Aorta (tissue), 5 donors: ENCODE measurements around the gene ATAD3C. TPM values are rescaled to one million over a fixed set of nuclear protein-coding genes. Genes with fewer than 3 reads are reported as not detected.

ENCODE experiments used
- ATAC-seq: fragments of 200-7000 bp; cut with Tn5 transposase; one replicate; pipeline ENCODE4 v1.9.1; 2022; ENCODE audit warnings: moderate library complexity; ENCODE audit not compliant: low FRiP score
- DNase-seq, 2 donors: peaks; one replicate each; pipeline ENCODE4 v3.0.0-alpha.2; 2020
- H3K27ac ChIP-seq, 2 donors: one replicate each; pipeline ENCODE4 v1.5.1; 2013; ENCODE audit warnings: low read length in 2 of 2, mild to moderate bottlenecking in 2 of 2, moderate library complexity in 2 of 2, control low read depth in 1 of 2, inconsistent platforms in 1 of 2, low read depth in 1 of 2
- H3K27me3 ChIP-seq, 2 donors: one replicate each; pipeline ENCODE4 v1.6.1; 2013; ENCODE audit warnings: control low read depth in 1 of 2, low read length in 1 of 2, mild to moderate bottlenecking in 1 of 2, moderate library complexity in 1 of 2; ENCODE audit not compliant: insufficient read depth in 2 of 2, control insufficient read depth in 1 of 2
- H3K36me3 ChIP-seq, 2 donors: one replicate each; pipeline ENCODE4 v1.6.1; 2013; ENCODE audit warnings: control low read depth in 1 of 2, low read length in 1 of 2, mild to moderate bottlenecking in 1 of 2; ENCODE audit not compliant: insufficient read depth in 2 of 2, control insufficient read depth in 1 of 2
- H3K4me1 ChIP-seq, 2 donors: one replicate each; pipeline ENCODE4 v1.6.1; 2013; ENCODE audit warnings: low read length in 2 of 2, control low read depth in 1 of 2, mild to moderate bottlenecking in 1 of 2, moderate library complexity in 1 of 2; ENCODE audit not compliant: insufficient read depth in 2 of 2, control insufficient read depth in 1 of 2
- H3K4me3 ChIP-seq, 2 donors: one replicate each; pipeline ENCODE4 v1.5.1; 2013; ENCODE audit warnings: low read length in 2 of 2, control low read depth in 1 of 2, mild to moderate bottlenecking in 1 of 2
- H3K9me3 ChIP-seq: one replicate; pipeline ENCODE4 v1.6.1; 2013; ENCODE audit warnings: mild to moderate bottlenecking, low read length; ENCODE audit not compliant: control insufficient read depth
- WGBS, 2 donors: extraction: QIAGEN DNeasy Blood & Tissue Kit; methylation state at CpG; one replicate each; pipeline ENCODE4 v1.1.7; 2013; 5-methylcytosine and 5-hydroxymethylcytosine counted together
- intact Hi-C, 2 donors: fragments of 100-400 bp; cut with DNase I; formaldehyde crosslinking; loops; one replicate each; pipeline versions ENCODE4 v1.14.2 to v1.15.0; 2022
- polyA plus RNA-seq, 2 donors: library from polyadenylated mRNA; stranded (reverse); fragments of 200-250 nt; gene quantifications; one replicate each; pipeline ENCODE4 v1.2.3, GENCODE V29; 2013
- total RNA-seq, 2 donors: library from RNA; stranded (reverse); fragmentation: NEBNext Ultra II Directional; extraction: Animal tissue kit (Norgen Biotek cat#: 25700); gene quantifications; one replicate each; pipeline ENCODE4 v1.2.1, GENCODE V29; 2021
- donor health status: healthy with polysubstance abuse.
- donor health status: Bipolar disorder and iron deficiency.
- donor health status: DM: no; HTN: no; CAD: no.
- donor health status: DM: no; HTN: no; CAD: no.
- donor health status: DM: yes; HTN: yes; CAD: no.

ATAD3C gene
- total and polyA plus RNA-seq, 4 donors, result 0.08 to 5.5 (median 0.42) TPM; not detected in 1

DNA sequence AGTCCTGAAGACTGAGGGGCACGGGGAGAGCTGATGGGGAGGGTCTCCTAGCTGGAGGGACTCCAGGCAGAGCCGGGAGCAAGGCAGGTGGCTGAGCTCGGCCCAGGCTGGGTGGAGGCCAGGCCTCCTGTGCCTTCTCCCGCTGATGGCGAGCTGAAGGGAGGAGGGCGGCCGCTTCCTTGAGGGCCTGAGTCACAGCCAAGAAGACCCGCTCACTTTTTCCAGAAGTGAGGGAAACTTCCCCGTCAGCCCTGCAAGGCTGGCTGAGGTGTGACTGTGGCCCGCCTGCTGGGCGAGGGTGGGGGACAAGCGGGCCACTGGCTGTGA is 15.7 kb upstream of the ATAD3C start:
- H3K27ac ChIP-seq, result no peak overlapping the region
- DNase-seq (peak in 1 of 2 donors; percentile 84), ATAC-seq (peak; percentile 6)
- no peaks in the 10 kb centered on the region for H3K27me3 ChIP-seq
- intact Hi-C loops, result no loop called here
- no peaks in the 10 kb centered on the region for H3K4me1 ChIP-seq
- H3K36me3 ChIP-seq, result no peaks in the 10 kb centered on the region
- 38 to 47% methylated on average over 8 to 12 of the region's 12 CpGs for WGBS, 2 donors
- no peak overlapping the region for H3K4me3 ChIP-seq
- H3K9me3 ChIP-seq, result no peaks in the 10 kb centered on the region

- H3K36me3 ChIP-seq, result no peaks in the 10 kb centered on the region
- H3K27ac ChIP-seq, result no peak overlapping the region
- intact Hi-C loops, result no loop called here
- DNase-seq, result peak; percentile 54 to 85
- ATAC-seq, result peak; percentile 2
- H3K9me3 ChIP-seq, result no peaks in the 10 kb centered on the region
- no peaks in the 10 kb centered on the region for H3K4me1 ChIP-seq
- H3K4me3 ChIP-seq, result no peak overlapping the region
- H3K27me3 ChIP-seq, result no peaks in the 10 kb centered on the region
- WGBS, 2 donors, result 15 to 25% methylated on average over 26 to 32 of the region's 32 CpGs
Observed at GRCh38 chr1:1434131-1434823, 15.2 kb upstream of the ATAD3C start.

DNA sequence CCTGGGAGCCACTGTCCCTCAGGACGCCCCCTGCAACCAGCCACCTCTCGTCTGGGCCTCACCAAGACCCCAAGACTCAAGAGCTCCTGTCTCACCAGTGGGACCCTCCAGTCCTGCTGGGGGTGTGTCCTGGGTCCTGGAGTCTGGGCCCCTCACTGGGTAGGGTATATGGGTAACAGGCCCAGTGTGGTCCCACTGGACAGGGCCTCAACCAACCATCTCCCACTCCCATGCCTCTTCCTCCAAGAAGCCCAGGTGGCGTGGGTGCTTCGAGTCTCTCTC is 14.7 kb upstream of the ATAD3C start:
- ATAC-seq, result no peak
- WGBS, 2 donors, result 83 to 84% methylated on average over 4 of the region's 4 CpGs
- H3K27me3 ChIP-seq, result no peaks in the 10 kb centered on the region
- no peaks in the 10 kb centered on the region for H3K9me3 ChIP-seq
- no peak overlapping the region for H3K27ac ChIP-seq
- H3K4me1 ChIP-seq, result no peaks in the 10 kb centered on the region
- intact Hi-C loops, result no loop called here
- no peak overlapping the region for H3K4me3 ChIP-seq
- no peak for DNase-seq
- no peaks in the 10 kb centered on the region for H3K36me3 ChIP-seq

DNA sequence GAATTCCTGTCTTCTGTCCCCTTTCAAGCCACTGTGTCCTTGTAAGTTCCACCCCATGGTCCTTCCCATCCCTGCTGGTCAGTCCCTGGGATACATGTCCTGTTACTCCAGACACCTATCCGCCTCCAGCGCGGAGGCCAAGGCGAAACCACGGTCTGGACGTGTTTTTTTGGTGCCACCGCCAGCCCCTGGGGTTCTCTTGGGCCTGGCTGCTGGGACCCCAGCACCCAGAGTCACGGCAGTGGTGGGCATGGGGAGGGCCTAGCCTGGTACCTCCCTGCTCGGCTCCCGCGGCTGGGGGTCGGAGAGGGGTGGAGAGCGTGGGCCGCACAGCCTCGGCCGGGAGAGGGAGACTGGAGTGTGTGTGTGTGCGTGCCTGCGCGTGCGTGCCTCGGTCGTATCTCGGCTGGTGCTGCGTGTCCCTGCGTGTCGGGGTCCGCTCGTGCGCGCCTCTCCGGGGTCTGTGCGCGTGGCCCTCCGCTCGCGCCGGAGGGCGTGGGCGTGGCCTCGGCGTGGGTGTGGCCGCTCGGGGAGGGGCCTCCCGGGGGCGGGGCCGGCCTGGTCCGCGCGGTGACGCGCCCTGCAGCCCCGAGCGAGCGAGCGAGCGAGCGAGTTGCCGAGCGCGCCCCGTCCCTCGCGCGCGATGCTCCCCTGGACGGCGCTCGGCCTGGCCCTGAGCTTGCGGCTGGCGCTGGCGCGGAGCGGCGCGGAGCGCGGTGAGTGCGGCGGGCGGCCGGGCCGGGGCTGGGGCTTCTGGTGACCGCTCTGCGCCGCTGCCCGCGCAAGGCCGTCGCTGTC is 14.2 kb upstream of the ATAD3C start, which contains the start of gene VWA1:
VWA1 (plus strand) TSS at position 585 of the 798 bp plus-strand sequence; CDS start at position 644, 59 bp downstream.
- ATAC-seq, result peak; percentile 64
- intact Hi-C loops, result no loop called here
- 10 to 11% methylated on average over 71 to 89 of the region's 89 CpGs for WGBS, 2 donors
- no peak within 1 kb of the TSS for H3K27ac ChIP-seq
- H3K9me3 ChIP-seq, result no peaks in the 10 kb centered on the region
- no peaks in the 10 kb centered on the region for H3K27me3 ChIP-seq
- peak within 1 kb of the TSS in 1 of 2 donors; percentile 14 for H3K4me3 ChIP-seq
- H3K36me3 ChIP-seq, result no peaks in the 10 kb centered on the region
- H3K4me1 ChIP-seq, result no peaks in the 10 kb centered on the region
- DNase-seq, result peak in 1 of 2 donors; percentile 91

GRCh38 chr1:1435911-1436629 is 13.4 kb upstream of the ATAD3C start:
- intact Hi-C loops, result no loop called here
- ATAC-seq (no peak), DNase-seq (peak in 1 of 2 donors; percentile 73)
- H3K4me1 ChIP-seq, result no peaks in the 10 kb centered on the region
- H3K27me3 ChIP-seq, result no peaks in the 10 kb centered on the region
- peak overlapping the region in 1 of 2 donors; percentile 14 for H3K4me3 ChIP-seq
- H3K9me3 ChIP-seq, result no peaks in the 10 kb centered on the region
- H3K27ac ChIP-seq, result no peak overlapping the region
- H3K36me3 ChIP-seq, result no peaks in the 10 kb centered on the region
- WGBS, 2 donors, result 26 to 36% methylated on average over 26 to 40 of the region's 40 CpGs

GRCh38 chr1:1436630-1437032 is 12.9 kb upstream of the ATAD3C start:
- WGBS, 2 donors, result 93 to 95% methylated on average over 7 of the region's 7 CpGs
- no peaks in the 10 kb centered on the region for H3K36me3 ChIP-seq
- DNase-seq (peak in 1 of 2 donors; percentile 37), ATAC-seq (no peak)
- no peaks in the 10 kb centered on the region for H3K9me3 ChIP-seq
- H3K27me3 ChIP-seq, result no peaks in the 10 kb centered on the region
- no peak overlapping the region for H3K27ac ChIP-seq
- intact Hi-C loops, result no loop called here
- no peaks in the 10 kb centered on the region for H3K4me1 ChIP-seq
- H3K4me3 ChIP-seq, result no peak overlapping the region

DNA sequence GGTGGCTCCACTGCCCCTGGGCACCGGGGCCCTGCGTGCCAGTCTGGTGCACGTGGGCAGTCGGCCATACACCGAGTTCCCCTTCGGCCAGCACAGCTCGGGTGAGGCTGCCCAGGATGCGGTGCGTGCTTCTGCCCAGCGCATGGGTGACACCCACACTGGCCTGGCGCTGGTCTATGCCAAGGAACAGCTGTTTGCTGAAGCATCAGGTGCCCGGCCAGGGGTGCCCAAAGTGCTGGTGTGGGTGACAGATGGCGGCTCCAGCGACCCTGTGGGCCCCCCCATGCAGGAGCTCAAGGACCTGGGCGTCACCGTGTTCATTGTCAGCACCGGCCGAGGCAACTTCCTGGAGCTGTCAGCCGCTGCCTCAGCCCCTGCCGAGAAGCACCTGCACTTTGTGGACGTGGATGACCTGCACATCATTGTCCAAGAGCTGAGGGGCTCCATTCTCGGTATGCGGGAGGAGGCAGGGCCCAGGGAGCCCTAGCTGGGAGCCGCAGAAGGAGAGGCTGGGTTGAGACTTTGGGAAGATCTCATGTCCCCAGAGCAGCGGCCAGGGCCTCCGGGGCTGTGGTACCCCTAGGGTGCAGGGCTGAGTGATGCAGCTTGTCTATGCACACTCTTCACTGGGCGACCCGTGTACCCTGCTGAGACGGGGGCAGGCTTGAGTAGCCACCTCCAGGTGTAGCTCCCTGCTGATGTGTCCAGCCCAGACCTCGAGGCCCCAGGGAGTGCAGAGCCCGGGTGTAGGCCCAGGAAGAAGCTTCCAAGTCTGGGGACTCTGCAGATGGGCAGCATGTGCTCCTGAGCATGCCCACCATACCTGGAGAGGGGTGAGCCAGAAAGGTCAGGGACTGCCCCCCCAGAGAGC is 12.2 kb upstream of the ATAD3C start:
- H3K4me3 ChIP-seq, result no peak overlapping the region
- ATAC-seq, result no peak
- DNase-seq, result peak in 1 of 2 donors; percentile 66
- H3K4me1 ChIP-seq, result no peaks in the 10 kb centered on the region
- WGBS, 2 donors, result 90 to 91% methylated on average over 31 of the region's 31 CpGs
- no peaks in the 10 kb centered on the region for H3K9me3 ChIP-seq
- no peaks in the 10 kb centered on the region for H3K27me3 ChIP-seq
- intact Hi-C loops, result no loop called here
- H3K27ac ChIP-seq, result no peak overlapping the region
- H3K36me3 ChIP-seq, result no peaks in the 10 kb centered on the region

DNA sequence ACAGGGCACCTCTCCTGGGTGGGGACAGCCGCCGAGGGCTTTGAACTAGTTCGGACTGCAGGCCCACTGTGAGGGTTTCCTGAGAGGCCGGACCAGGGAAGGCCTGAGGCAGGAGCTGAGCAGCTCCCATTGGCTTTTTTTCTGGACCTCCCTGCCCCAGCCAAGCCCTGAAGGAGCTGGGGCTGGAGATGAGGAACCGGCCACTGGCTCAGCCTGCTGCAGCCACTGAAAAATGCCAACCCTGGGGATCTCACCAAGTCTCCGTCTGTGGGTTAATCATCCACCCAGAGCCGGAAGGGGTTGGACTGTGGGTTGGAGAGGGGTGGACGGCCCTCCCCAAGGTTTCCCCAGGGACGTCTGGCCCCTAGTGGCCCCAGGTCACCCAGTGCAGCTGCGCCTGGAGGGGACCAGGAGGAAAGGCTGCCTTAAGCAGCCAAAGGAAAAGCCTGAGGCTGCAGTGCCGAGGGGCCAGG is 11.5 kb upstream of the ATAD3C start:
- Histone ChIP-seq H3K36me3 (no peaks in the 10 kb centered on the region), H3K9me3 (no peaks in the 10 kb centered on the region), H3K27me3 (no peaks in the 10 kb centered on the region), H3K4me1 (no peaks in the 10 kb centered on the region), H3K4me3 (no peak overlapping the region), H3K27ac (no peak overlapping the region)
- 70 to 88% methylated on average over 11 of the region's 11 CpGs for WGBS, 2 donors
- no peak for ATAC-seq
- intact Hi-C loops, result no loop called here
- peak in 1 of 2 donors; percentile 69 for DNase-seq
